Retinal pigment epithelial cell (primary cell): ENCODE data around the gene ADCY10.

Source experiments
- DNase-seq: peaks from one replicate; pipeline ENCODE4 v3.0.0-alpha.2; 2010; ENCODE audit warnings: low read depth
- H3K4me3 ChIP-seq: 2 replicates; pipeline ENCODE4 v1.5.1; 2011; ENCODE audit warnings: mild to moderate bottlenecking, low read length, control low read depth, moderate library complexity
- CTCF ChIP-seq: conservative IDR thresholded peaks from 2 replicates; pipeline ENCODE4 v1.5.1; 2011; ENCODE audit warnings: low read depth, low read length, control low read depth, inconsistent platforms

The ADCY10 gene

GRCh38 chr1:167765496-167765895 lies 148.4 kb downstream of the ADCY10 start:
- no peak overlapping the region for H3K4me3 ChIP-seq
- TF ChIP-seq CTCF: no peak

DNA sequence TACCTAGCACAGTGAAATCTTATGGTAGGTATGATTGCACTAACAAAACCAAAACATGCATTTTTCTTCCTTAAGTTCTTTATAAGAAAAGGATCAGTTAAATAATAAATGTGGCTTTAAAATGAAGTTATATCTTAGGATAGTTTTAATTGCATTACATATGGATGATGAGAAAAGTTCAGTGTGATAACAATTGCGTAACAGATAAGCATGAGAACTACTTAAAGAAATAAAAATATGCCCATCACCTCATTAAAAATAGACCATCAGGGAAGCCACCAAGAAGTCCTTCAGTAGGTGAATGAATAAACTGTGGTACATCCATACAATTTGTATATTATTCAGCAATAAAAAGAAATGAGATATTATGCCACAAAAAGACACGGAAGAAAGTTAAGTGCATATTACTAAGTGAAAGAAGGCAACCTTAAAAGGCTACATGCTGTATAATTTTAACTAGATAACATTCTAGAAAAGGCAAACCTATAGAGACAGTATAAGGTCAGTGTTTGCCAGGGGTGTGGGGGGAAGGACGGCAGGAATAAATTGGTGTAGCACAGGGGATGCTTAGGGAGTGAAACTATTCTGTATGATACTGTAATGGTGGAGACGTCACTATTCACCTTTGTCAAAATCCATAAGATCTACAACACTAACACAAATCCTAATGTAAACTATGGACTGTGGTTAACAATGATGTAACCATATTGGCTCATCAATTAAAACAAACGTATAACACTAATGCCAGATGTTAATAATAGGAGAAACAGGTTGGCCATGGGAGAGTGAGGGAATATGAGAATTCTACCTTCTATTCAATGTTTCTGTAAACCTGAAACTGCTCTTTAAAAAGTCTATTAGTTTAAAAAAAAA lies 149.2 kb downstream of the ADCY10 start:
- no peak overlapping the region for H3K4me3 ChIP-seq
- no peak for TF ChIP-seq CTCF
- DNase-seq: no peak

More at GRCh38 chr1:167765496-167765895, 148.4 kb downstream of the ADCY10 start:
- DNase-seq: no peak

GRCh38 chr1:167763525-167764220 lies 150.3 kb downstream of the ADCY10 start:
- TF ChIP-seq CTCF: no peak
- no peak overlapping the region for H3K4me3 ChIP-seq
- no peak for DNase-seq

DNA sequence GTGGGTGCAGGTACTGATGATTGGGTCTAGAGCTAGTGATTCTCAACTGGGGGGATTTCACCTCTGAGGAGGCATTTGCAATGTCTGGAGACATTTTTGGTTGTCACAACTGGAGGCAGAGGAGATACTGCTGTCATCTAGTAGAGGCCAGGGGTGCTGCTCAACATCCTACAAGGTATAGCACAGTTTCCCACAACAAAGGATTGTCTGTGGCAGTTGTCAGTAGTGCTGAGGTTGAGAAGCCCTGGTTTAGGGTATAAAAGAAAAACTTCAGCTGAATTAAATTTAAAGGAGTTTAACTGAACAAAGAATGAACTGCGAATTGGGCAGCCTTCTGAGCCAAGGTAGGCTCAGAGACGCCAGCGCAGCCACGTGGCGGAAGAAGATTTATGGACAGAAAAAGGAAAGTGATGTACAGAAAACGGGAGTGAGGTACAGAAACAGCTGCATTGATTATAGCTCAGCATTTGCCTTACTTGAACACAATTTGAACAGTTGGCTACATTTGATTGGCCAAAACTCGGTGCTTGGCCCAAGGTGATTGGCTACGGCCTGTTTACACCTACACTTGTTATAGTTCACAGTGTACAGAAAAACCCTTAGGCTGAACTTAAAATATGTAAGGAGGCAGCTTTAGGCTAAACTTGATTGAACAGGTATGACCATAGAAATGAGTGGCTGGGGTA lies 151.7 kb downstream of the ADCY10 start:
- no peak for TF ChIP-seq CTCF
- DNase-seq: no peak
- no peak overlapping the region for H3K4me3 ChIP-seq

- DNase-seq: no peak
- no peak for TF ChIP-seq CTCF
- H3K4me3 ChIP-seq: no peak overlapping the region
Measured at GRCh38 chr1:167761400-167761799, 152.5 kb downstream of the ADCY10 start.
